Tongue (tissue), 2 donors: Measurements from ENCODE around the gene BTBD6. TPM values are rescaled to one million over a fixed set of nuclear protein-coding genes. Genes with fewer than 3 reads are reported as not detected.
A peak's percentile ranks its signal among the peaks of the same experiment; 100 is the strongest.
"Not testable (repeated sequence)": the region's sequence is repeated elsewhere in the genome, so short reads cannot be mapped to it uniquely, and the experiment has no call there.

Source experiments
- DNase-seq: peaks from one replicate; pipeline ENCODE4 v3.0.0-alpha.2; 2015
- total RNA-seq: library from RNA; depleted of rRNA; stranded (reverse); fragments of >200 nt; gene quantifications from one replicate; pipeline ENCODE4 v1.2.3, GENCODE V29; 2014

BTBD6 gene
- total RNA-seq, 1 donor from 2014 or later: 65.8 TPM

DNA sequence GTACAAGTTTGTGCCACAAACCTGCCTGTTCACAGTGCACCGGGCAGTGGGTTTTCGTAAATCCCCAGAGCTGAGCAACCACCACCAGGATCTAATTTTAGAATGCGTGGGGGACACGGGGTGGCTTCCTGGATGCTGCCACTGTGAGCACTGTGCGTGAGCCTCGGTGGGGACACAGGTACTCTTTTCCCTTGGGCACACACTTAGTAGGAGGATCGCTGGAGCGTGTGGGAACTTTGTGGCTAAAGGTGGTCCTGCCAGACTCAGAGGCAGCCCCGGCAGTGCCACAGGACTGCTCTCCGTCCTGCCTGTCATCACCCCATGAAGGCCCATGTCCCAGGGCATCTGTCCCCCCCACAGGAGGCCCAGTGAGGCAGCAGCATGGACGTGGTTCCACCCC, 21.1 kb downstream of the BTBD6 start:
- no peak for DNase-seq

DNA sequence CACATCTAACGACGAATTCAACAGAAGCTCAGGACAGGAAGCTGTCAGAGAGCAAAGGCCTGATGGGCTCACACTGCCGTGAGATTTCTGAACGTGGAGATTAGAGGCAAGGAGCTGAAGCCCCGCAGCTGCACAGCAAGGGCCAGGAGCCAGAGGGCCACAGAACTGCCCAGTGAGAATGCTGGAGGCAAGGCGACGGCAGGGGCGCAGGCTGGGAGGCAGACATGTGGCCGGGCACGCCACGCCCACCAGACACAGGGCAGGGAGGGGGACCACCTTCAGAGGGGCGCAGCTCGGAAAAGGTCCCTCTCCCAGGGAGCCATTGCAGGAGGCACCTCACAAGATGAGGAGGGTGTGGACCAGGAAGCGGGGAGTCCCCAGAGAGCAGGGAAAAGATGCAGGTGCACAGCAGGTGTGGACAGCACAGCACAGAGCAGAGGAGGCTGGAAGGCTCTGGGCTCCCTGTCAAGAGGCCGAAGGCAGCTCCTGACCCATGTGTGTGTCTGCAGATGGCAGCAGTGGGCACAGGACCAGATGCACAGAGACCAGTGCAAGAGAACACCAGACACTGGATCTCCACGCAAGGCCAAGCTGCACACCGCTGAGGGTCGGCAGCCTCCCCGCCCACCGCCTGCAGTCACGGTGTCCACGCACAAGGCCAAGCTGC, 23.0 kb downstream of the BTBD6 start:
- DNase-seq: no peak

DNA sequence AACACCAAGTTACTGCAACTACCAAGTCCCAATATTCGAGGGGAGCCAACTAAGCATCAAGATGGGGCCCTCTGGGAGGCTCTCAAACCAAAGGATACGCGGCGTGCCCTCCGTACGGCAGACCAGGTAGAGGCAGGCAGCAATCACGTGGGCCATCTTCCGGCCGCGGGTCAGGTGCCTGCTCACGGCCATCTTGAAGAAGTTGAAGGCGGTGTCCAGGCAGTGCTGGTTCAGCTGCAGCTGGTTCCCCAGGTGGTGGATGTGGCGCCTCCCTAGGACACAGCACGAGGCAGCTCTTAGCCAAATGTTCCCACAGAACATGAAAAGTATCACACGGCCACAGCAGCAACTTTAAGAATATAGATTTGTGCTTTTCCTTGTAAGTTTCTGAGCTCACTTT, 24.3 kb downstream of the BTBD6 start:
- DNase-seq: no peak

DNA sequence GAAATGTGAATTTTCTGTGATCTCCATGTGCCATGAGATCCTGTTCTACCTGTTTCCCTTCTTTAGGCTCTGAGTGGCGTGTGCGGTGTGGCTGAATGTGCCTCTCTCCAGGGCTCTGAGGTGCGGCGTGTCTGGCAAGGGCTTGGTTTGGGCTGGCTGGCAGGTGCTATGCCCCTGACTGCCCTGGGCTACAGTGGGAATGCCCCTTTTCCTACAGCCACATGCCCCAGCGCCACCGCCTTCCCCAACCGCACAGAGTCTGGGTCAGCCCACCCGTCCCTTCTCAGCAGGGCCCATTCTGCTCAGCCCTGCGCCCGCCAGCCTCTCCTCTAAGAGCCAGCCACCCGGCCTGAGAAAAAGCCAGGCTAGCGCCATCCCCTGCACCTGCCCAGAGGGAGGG, 24.7 kb downstream of the BTBD6 start:
- DNase-seq: peak; percentile 40

DNA sequence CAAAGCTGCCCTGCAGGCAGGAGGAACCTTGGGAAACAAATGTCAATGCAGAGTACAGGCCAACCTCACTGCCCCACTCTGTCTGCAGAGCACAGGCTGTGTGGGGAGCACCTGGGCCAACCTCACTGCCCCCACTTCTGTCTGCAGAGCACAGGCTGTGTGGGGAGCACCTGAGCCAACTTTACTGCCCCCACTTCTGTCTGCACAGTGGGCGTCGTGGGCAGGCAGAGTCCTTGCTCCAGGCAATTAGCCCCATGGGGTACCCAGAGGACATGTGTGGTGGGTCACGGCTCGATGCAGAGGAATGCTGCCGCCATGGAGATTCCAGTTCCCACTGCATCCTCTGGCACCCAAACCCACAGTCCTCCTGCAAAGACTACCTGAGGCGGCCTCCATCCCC, 26.3 kb downstream of the BTBD6 start:
- DNase-seq: no peak

DNA sequence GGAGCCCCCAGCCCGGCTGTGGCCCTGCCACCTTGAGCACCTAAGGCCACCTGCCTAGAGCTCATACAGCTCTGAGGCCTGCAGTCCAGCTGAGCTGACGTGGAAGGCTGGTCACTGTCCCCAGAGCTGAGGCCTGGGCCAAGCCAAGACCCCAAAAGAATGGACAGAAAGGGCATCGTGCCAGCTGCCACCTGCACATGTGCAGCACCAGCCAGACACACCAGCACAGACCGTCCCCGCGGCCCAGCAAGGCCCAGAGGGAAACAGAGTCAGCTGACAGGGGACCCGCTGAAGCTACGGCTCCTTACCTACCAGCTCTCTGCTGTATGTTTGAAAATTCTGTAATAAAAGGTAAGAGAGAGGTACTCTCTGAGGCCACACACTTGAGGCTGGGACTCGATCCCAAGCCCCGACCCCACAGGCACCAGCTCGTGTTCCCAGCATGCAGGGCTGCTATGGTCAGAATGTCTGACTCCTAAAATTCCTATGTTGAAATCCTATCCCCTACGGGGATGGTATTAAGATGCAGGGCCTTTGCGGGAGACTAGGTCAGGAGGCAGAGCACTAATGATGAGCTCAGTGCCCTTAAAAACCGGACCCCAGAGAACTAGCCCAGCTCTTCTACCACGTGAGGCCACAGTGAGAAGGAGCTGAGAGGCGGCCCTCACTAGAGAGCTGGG, 27.1 kb downstream of the BTBD6 start:
- peak; percentile 31 for DNase-seq

DNA sequence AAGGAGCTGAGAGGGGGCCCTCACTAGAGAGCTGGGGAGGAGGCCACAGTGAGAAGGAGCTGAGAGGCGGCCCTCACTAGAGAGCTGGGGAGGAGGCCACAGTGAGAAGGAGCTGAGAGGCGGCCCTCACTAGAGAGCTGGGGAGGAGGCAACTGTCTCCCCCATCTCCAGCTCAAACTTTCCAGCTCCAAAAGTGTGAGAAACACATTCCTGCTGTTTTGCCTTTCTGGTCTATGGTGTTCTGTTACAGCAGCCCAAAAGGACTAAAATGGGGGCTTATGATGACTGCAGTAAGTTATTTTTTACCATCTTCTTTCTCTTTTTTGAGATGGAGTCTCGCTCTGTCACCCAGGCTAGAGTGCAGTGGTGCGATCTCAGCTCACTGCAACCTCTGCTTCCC, 29.1 kb downstream of the BTBD6 start:
- DNase-seq: not testable (repeated sequence)

DNA sequence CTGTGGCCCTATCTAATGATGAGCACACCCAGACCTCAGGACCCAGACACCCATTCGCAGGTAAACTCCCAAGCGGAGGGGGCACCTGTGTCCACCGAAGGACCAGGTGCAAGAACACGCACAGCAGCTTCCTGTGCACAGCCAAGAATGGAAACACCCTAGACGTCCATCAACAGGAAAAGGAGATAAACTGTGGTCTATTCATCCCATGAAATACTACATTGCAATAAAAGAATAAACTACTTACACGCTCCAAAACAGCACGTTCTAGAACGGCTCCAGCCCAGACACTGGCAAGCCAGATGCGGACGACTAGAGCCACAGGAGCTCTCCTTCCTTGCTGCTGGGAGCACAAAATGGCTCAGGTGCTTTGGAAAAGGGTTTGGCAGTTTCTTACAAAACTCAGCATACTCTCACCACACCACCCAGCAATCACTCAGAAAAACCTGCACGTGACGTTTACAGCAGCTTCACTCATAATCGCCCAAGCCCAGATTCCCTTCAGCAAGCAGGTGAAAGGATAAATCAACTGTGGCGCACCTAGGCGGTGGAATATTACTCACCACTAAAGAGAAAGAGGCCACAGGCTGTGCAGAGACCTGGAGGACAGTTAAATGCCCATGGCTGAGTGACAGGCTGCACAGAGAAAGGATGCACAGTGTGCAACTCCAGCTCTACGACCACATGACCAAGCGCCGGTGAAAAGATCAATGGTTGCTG, 31.5 kb downstream of the BTBD6 start:
- DNase-seq: no peak

DNA sequence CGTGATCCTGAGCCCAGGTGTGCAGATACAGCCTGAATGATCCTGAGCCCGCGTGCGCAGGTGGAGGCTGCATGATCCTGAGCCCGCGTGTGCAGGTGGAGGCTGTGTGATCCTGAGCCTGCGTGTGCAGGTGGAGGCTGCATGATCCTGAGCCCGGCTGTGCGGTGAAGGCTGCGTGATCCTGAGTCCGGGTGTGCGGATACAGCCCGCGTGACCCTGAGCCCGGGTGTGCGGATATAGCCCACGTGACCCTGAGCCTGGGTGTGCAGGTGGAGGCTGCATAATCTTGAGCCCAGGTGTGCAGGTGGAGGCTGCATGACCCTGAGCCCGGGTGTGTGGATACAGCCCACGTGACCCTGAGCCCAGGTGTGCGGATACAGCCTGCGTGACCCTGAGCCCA, 32.2 kb downstream of the BTBD6 start:
- no peak for DNase-seq

DNA sequence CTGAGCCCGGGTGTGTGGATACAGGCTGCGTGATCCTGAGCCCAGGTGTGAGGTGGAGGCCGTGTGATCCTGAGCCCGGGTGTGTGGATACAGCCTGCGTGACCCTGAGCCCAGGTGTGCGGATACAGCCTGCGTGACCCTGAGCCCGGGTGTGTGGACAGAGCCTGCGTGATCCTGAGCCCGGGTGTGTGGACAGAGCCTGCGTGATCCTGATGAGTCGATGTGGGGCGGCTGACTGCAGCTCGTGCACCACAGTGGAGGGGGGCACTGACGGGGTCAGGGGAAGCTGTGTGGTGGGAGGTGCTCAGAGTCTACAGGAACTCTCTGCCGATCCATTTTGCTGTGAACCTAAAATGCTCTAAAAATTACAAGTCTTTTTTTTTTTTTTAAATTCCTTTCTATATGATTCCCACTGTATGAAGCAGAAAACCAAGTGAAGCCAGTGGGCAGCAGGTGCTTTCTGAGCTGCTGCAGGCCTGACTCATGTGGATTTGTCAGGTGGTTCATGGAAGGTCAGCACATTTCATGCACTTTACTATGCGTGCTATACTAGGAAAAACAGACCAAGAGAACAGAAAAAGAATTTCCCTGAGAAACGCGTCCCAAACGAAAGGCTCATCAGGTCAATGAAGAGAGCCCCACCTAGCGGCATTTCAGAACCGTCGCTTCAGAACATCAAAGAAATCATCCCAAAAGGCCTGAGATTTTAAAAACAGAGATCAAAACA, 33.2 kb downstream of the BTBD6 start:
- peak; percentile 82 for DNase-seq

DNA sequence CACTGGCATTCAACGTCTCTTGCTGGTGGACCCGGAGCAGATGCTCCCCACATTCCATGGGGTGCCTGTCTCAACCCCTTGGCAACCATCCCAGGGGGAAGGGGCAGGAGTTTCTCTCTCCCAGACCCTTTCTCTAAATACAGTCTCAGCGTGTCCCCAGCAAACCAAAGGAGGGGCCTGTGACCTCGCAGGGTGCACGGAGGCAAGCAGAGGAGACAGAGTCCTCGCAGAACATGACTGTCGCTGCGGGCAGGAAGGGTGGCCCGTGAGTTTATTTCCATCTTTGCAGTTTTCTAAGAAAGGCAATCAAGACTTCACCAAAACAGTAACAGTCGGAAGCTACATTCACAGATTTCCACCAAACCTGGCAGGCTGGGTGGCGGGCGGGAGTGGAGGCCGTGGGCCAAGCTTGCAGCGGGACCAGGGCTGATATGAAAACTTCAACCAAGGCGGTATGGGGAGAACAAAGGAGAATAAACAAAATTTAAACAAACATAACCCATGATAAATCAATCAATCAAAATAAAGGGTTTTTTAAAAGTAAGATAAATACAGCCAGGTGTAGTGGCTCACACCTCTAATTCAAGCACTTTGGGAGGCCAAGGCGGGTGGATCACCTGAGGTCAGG, 33.9 kb downstream of the BTBD6 start:
- DNase-seq: no peak

DNA sequence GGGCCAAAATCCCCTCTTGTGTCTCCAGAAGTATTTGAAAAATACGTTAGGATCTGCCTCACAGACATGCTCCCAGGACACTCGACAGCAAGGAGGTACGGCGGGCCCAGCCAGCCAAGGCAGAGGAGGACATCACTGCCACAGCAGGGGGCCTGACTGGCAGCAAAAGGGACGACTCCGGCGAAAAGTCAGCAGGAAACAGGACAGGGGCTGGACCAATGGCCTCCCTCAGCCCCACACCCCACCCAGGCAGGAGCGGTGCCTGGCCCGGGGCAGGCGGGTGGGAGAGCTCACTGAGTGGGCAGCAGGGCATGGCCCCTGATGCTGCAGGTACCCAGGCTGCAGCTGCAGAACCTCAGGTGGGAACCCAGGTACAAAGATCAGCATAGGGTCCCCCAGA, 34.7 kb downstream of the BTBD6 start:
- no peak for DNase-seq

DNA sequence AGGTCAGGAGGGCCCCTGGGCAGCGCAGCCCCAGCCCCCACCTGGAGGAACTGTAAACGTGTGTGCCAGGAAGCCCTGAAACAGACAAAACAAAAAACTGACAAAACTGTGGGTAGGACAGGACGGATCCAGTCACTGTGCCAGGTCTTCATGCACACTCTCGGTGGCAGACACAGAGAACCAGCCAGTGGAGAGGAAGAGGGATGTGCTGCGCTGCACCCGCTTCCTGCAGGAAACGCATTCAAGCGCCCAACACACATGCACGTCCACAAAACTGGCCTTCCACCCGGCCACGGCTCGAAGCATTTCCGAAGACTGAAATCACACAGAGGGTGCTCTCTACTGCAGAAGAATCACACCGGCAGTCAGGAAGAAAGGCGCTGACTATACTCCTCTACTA, 35.6 kb downstream of the BTBD6 start:
- no peak for DNase-seq

DNA sequence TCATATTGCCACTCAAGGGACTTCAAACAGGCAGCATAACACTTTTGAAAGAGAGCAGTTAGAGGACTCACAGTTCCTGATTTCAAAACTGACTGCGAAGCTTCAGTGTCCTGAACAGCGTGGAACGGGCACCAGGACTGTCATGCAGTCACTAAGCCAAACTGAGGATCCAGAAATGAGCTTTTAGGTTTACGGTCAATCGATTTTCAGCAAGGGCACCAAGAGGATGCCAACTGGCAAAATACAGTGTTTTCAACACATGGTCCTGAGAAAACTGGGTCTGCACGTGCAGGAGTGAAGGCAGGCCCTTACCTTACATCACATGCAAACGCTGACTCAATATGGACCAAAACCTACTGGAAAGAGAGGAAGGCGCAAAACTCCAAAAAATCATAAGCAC, 36.8 kb downstream of the BTBD6 start:
- DNase-seq: no peak

DNA sequence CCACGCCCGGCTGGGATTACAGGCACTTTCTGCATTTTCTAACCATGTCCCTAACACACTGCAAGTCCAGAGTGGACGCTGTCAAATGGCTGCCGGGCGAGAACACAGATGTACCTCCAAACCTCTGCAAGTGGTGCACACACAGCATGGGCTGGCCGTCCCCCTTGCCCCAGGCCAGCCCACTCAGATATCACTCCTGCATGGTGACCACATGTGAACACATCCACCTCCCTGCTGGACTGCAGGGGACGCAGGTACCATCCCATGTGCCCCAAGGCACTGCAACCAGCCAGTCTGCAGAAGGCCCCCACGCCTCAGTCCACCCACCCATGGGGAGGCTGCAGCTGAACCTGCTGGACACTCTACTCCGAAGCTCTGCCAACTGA, 38.4 kb downstream of the BTBD6 start:
- no peak for DNase-seq

DNA sequence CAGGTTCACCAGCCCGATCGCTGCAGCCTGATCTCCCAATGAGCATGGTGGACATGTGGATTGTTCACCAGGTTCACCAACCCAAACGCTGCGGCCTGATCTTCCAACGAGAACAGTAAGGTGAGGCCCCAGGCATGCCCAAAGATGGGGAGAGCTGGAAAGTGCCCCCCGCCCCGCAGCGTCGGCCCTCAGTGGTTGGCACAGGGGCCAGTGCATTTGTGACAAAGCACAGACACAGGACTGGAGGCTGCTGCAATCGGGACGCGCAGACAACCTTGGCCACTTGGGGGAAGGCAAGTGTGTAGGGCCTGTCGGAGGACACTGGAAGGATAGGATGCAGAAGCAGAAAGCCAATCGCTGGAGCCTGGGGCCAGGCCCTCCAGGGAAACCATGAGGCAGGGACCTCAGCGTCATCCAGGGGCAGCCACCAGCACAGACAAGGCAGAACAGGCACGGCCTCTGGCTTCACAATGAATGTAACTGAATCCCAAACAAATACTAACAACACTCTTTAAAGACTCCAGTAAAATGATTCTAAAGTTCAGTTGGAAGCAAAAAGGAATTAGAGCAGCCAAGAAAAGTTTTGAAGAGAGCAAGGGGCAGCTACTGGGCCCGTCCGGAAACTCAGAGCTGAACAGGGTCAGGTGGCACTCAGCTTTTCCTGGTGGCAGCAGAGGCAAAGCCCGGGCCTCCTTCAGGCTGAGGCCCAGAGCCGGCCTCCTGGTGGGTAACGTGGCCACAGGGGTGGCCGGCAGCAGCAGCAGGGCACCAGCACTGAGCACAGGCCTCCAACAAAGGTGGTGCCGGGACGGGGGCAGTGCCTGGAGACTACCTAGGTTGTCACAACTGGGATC, 39.1 kb downstream of the BTBD6 start:
- no peak for DNase-seq

DNA sequence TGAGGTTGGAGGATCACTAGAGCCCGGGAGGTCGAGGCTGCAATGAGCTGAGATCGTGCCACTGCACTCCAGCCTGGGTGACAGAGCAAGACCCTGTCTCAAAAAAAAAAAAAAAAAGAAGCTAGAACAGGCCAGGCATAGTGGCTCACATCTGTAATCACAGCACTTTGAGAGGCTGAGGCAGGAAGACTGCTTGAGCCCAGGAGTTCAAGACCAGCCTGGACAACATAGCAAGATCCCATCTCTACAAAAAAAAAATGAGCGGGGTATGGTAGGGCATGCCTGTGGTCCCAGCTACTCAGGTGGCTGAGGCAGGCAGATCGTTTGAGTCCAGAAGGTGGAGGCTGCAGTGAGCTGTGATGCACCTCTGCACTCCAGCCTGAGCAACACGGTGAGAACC, 40.6 kb downstream of the BTBD6 start:
- DNase-seq: not testable (repeated sequence)

DNA sequence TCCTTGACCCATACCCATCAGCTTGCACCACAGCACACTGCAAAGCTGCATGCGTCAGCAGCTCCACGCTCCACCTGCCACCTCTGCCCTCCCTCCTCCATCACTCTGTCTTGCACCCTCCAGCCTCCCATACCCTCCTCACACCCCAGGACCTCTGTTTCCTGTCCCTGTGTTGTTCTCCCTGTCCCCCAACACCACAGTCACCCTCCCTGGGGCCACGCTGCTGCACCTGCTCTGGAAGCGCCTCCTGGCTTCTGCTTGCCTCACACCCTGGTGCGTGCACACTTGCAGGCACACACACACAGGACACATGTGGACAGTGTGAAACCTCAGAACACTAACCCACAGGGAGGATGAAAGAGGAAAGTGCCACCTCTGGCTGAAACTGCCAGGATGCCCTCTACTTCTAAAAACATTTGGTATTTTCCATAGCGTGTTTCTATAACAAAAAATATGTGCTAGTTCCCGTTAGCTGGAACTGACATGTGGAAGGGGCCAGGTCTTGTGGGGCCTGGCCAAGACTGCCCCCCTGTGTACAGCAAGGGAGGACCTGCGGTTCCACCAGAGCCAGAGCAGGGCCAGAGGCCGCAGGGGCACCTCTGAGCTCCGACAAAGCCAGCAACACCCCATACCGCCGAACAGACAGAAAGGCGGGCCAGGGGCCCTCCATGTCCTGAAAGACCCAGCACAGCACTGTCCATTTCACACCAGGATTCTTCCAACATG, 42.5 kb downstream of the BTBD6 start:
- no peak for DNase-seq

DNA sequence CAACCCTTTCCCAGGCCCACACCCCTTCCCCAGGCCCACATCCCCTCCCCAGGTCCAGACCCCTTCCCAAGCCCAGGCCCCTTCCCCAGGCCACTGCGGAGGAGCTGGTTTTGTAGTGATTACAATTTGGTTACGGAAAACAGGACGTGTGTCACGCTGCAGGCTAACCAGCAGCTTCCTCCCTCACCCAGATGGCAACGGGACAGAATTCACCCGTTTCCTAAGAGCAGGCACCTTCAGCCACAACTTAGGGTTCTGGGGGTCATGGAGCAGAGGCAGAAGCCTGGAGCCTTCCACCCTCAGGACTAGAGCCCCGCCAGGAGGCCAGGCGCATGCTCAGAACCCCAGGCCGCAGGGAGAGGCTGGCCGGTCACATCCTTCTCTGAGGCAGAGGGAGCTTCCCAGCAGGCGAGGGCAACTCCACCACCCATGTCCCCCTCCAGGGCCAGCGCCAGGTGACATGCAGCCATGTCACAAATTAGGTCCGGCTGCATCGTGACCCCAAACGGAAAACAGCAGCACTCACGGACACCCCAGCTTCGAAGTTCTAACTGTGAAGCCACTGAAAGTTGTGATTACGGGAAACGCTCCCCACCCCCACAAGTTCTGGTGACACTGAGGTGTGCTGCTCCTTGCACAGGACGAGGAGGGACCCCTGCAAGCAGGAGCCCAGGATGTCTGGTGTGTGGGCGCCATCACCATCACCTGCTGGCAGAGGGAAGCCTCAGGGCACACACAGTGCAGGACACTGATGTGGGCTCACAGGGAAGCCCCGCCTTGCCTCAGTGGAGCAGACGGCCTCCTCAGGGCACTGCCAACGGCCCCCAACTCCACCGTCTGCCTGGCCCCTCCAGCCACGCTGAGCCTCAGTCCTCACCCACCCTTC, 44.7 kb downstream of the BTBD6 start:
- no peak for DNase-seq

DNA sequence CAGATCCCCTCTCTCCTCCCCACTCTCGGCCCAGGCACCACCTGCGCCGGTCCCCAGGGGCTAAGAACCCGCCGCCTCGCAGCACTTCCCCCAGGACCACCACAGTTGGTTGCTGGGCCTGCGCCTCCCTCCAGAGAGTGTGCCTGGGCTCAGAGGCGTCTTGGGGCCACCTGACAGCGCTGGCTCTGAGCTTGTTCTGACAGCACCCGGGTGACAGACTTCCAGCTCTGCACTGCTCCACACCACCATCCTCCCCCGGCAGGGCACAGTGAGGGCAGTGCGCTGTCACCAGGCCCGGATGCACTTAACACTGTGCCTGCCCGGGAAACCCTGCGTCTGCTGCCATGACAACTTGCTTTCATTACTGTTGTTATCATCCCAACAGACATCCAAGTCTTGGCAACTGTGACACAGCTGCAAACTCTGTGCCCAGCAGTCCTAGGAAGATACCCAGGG, 45.8 kb downstream of the BTBD6 start:
- DNase-seq: peak; percentile 80
